NCI-H2107 (cell line): Measurements from ENCODE around the gene PASK.

Source experiments
- DNase-seq: peaks from one replicate; lab custom pipeline; 2025; lab: John Stamatoyannopoulos, UW

Gene PASK

GRCh38 chr2:241146286-241146685, 3.0 kb downstream of the PASK start:
- DNase-seq = no peak

GRCh38 chr2:241142593-241142992, 6.7 kb downstream of the PASK start:
- no peak for DNase-seq

- no peak for DNase-seq
Measured at GRCh38 chr2:241142063-241142462, 7.2 kb downstream of the PASK start.

DNA sequence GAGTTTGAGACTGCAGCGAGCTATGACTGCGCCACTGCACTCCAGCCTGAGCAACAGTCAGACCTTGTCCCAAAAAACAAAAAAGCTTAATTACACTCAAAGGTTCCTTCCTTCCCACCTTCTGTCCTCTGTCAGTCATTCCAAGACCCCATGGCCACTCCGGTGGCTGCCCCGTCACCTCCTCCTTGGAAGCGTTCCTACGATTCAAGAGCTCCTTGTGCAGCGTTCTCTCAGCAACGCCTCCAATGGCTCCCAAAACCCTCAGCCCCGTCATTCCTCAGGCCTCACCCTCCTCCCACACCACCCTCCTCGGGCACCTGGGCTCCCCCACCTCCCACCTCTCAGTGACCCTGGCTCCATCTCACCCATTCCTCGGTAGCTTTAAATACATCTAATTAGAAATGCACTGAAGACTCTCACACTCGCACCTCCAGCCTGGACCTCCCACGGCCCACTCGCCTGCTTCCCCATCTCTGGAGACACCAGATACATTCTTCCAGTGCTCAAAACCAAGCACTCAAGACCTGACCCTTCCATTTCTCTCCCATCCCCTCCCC, 8.0 kb downstream of the PASK start:
- no peak for DNase-seq

DNA sequence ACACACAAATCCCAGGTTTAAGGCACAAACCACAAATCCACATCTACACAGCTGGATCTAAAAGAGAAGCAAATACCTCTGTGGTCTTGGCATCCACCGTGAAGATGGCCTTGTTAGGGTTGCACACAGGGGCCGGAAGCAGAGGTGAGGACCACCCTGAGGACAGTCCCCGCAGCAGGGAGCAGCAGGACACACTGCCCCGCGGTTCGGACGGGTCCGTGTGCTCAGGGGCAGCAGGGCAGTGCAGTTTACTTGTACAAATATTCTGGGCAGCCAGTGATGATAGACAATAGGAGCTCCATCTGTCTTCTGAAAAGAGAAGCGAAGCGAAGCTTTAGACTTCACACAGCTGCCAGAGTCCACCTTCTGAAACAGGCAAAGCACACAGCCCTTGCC, 8.8 kb downstream of the PASK start:
- DNase-seq = no peak

DNA sequence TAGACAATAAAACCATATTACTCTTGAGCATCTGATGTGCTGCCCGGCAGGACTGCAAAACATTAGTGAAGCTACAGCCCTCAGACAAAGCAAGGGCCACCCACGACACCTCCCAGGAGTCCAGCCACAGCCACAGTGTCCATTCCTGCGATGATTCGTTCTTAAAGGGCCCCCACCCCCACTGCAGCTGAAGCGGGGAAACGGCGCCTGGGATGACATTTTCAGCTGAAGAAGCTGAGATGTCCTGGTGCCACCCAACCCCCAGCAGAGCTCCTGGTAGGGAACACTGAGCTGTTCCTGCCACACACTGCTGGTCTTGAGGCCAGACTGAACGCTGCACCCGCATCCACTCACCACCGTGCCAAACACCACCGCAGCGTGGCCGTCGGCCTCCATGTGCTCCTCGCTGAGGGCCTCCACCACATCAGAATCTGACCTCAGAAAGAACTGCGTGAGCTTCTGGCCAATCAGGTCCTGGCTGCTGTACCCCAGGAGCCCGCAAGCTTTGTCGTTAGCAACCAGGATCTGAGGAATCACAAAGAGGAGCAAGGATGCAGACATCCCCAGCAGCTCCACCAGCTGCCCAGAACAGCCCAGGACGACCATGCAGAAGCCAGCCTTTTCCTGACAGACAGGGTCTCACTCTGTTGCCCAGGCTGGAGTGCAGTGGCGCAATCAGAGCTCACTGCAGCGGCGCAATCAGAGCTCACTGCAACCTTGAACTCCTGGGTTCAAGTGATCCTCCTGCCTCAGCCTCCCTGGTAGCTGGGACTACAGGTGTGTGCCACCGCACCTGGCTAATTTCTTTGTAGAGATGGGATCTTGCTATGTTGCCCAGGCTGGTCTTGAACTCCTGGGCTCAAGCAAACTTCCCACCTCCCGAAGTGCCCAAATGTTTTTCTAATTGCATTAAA, 9.5 kb downstream of the PASK start:
- no peak for DNase-seq

GRCh38 chr2:241138471-241138870, 10.8 kb downstream of the PASK start:
- no peak for DNase-seq

GRCh38 chr2:241137276-241138190, 11.7 kb downstream of the PASK start:
- DNase-seq = no peak

GRCh38 chr2:241136661-241137260, 12.5 kb downstream of the PASK start:
- no peak for DNase-seq

- no peak for DNase-seq
Measured at GRCh38 chr2:241136191-241136590, 13.1 kb downstream of the PASK start.

- no peak for DNase-seq
Measured at GRCh38 chr2:241135737-241136136, 13.5 kb downstream of the PASK start.

GRCh38 chr2:241134711-241135110, 14.6 kb downstream of the PASK start:
- no peak for DNase-seq

DNA sequence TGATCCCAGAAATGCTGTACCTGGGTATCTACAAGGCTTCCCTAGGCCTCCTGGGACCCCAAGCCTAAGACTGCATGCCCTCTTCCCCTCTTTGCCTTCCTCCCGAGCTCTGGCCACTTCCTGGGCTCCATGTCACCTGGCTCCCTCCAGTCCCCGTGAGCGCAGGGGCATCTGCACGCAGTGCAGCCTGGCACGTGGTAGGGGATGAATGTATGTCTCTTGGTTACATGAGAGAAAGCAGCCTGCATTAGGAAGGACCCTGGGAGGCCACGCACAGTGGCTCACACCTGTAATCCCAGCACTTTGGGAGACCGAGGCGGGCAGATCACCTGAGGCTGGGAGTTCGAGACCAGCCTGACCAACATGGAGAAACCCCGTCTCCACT, 15.8 kb downstream of the PASK start:
- DNase-seq = no peak

- DNase-seq = no peak
Measured at GRCh38 chr2:241132538-241133435, 16.5 kb downstream of the PASK start.

DNA sequence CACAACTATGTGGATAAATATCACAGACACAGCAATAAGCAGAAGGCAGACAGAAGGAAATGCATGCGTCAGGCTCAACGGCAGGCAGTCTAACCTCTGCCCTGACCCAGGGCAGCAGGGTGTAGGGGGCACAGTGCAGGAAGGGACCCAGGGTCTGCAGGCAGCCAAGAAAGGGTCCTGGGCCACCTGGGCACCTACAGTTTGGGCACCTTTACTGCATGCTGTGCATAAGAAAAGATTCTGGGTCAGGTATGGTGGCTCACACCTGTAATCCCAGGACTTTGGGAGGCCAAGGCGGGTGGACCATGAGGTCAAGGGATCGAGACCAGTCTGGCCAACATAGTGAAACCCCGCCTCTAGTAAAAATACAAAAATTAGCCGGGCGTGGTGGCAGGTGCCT, 17.7 kb downstream of the PASK start:
- DNase-seq = no peak

GRCh38 chr2:241130316-241130715, 19.0 kb downstream of the PASK start:
- DNase-seq = no peak

DNA sequence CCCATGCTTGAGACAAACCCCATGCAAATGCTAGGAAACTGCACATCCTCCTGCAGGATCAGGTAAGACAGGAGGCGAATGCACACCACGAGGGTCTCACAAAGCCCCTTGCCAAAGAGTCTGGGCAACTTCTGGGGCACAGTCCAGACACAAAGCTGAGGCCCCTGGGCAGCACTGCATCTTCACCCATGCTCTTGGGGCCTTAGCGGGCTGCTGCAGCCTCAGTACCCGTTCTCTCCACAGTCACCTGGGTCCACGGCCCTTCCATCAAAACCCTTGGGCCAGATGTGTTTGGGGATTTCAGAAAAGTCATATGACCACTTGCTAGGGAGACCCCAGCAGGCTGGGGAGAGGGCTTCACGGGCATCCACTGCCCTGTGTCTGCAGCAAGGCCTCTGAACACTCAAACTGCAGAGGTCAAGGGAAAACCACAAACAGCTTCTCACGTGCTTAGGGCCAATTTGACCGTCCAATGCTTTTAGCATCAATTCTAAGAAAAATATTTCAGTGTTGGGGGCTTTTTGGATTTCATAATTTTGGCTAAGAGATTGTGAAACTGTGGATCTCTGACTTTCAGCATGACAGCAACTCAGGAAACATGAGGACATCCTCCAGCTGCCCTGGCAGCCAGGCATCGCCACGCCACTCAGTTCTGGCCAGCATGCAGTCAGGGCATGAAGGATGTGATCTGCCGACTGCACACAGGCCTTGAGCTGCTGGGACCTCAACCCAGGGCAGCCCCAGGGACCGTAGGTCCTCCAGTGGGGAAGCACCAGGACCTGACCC, 20.0 kb downstream of the PASK start:
- DNase-seq = no peak

DNA sequence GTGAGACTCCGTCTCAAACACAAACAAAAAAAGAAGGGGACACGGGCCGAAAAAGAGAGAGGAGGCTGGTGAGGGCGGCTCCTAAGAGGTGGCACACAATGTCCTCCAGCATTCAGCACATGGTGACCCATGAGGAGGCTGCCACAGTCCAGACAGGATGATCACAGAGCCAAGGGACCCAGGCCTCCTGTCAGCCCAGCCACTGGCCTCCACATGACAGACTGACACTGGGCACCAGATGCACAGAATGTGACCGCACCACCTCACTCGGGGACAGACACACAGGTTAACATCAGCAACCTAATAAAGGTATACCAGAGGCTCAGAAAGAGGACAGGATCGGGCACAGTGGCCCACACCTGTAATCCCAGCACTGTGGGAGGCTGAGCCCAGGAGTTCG, 21.0 kb downstream of the PASK start:
- DNase-seq = no peak

- no peak for DNase-seq
Measured at GRCh38 chr2:241126771-241127202, 22.5 kb downstream of the PASK start.

DNA sequence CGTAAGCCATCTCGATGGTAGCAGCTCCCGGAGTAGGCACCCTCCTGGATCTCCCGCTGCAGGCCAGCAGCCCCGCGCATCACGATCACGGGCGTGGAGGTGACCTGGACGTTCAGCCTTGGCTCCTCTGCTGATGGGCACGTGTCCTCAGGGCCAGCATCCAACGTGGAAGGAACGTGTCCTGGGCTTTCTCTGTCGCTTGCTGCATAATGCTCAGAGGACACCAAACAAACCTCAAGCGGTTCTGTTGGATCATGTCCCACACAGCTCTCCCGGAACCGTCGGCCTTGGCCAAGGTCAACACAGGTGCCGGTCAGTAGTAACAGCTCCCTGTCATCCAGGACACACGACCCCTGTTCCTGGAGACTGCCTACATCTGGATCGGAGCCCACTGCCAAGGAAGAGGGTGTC, 23.1 kb downstream of the PASK start:
- DNase-seq = no peak
